H9 (cell line): Measurements from ENCODE around the gene APOL6. TPM values are rescaled to one million over a fixed set of nuclear protein-coding genes. Genes with fewer than 3 reads are reported as not detected.

Experiments
- DNase-seq: peaks from one replicate; pipeline ENCODE4 v3.0.0-alpha.2; 2017
- H2AFZ ChIP-seq: one replicate; pipeline ENCODE4 v1.6.1; 2013; ENCODE audit warnings: mild to moderate bottlenecking, low read length, control low read depth, moderate library complexity
- H2AK5ac ChIP-seq: 2 replicates; pipeline ENCODE4 v1.6.1; 2013; ENCODE audit warnings: low read length, control low read depth, mixed read lengths; ENCODE audit not compliant: insufficient read length
- H2BK120ac ChIP-seq: one replicate; pipeline ENCODE4 v1.6.1; 2013; ENCODE audit warnings: low read depth, mild to moderate bottlenecking, low read length, control low read depth, inconsistent platforms; ENCODE audit not compliant: poor library complexity, severe bottlenecking
- H2BK12ac ChIP-seq: 2 replicates; pipeline ENCODE4 v1.6.1; 2013; ENCODE audit warnings: low read length, control low read depth, mixed read lengths, low read depth; ENCODE audit not compliant: insufficient read length
- H2BK15ac ChIP-seq: 2 replicates; pipeline ENCODE4 v1.6.1; 2013; ENCODE audit warnings: low read depth, low read length, control low read depth
- H2BK20ac ChIP-seq: one replicate; pipeline ENCODE4 v1.6.1; 2013; ENCODE audit warnings: low read depth, mild to moderate bottlenecking, low read length, control low read depth, inconsistent platforms; ENCODE audit not compliant: poor library complexity, severe bottlenecking
- H2BK5ac ChIP-seq: 2 replicates; pipeline ENCODE4 v1.6.1; 2013; ENCODE audit warnings: low read length, control low read depth, mixed read lengths; ENCODE audit not compliant: insufficient read length
- H3K14ac ChIP-seq: 2 replicates; pipeline ENCODE4 v1.6.1; 2013; ENCODE audit warnings: low read length, control low read depth; ENCODE audit not compliant: insufficient read depth
- H3K18ac ChIP-seq: 2 replicates; pipeline ENCODE4 v1.6.1; 2013; ENCODE audit warnings: low read depth, mild to moderate bottlenecking, mixed read lengths, low read length, control low read depth; ENCODE audit not compliant: insufficient read length
- H3K23ac ChIP-seq: 2 replicates; pipeline ENCODE4 v1.6.1; 2013; ENCODE audit warnings: low read length, control low read depth, mixed read lengths, low read depth; ENCODE audit not compliant: insufficient read length
- H3K23me2 ChIP-seq: 2 replicates; pipeline ENCODE4 v1.6.1; 2013; ENCODE audit warnings: low read depth, mild to moderate bottlenecking, mixed read lengths, low read length, control low read depth; ENCODE audit not compliant: insufficient read length, poor library complexity, severe bottlenecking
- H3K27ac ChIP-seq: 2 replicates; pipeline ENCODE4 v1.5.1; 2013; ENCODE audit warnings: low read length, control low read depth, mixed read lengths, low read depth; ENCODE audit not compliant: insufficient read length
- H3K27me3 ChIP-seq: 2 replicates; pipeline ENCODE4 v1.6.1; 2013; ENCODE audit warnings: low read length, control low read depth, inconsistent platforms; ENCODE audit not compliant: insufficient read depth
- H3K4ac ChIP-seq: 2 replicates; pipeline ENCODE4 v1.6.1; 2013; ENCODE audit warnings: low read depth, mild to moderate bottlenecking, control low read depth, inconsistent platforms, low read length, moderate library complexity
- H3K4me1 ChIP-seq: 2 replicates; pipeline ENCODE4 v1.6.1; 2013; ENCODE audit warnings: low read length, control low read depth, inconsistent platforms; ENCODE audit not compliant: insufficient read depth
- H3K4me2 ChIP-seq: 2 replicates; pipeline ENCODE4 v1.6.1; 2013; ENCODE audit warnings: low read length, control low read depth, mixed read lengths; ENCODE audit not compliant: insufficient read length, insufficient read depth
- H3K56ac ChIP-seq: 2 replicates; pipeline ENCODE4 v1.6.1; 2013; ENCODE audit warnings: low read depth, mild to moderate bottlenecking, mixed read lengths, low read length, control low read depth; ENCODE audit not compliant: insufficient read length
- H3K79me1 ChIP-seq: 2 replicates; pipeline ENCODE4 v1.6.1; 2013; ENCODE audit warnings: low read depth, mild to moderate bottlenecking, moderate library complexity, low read length, control low read depth, inconsistent platforms; ENCODE audit not compliant: insufficient read depth, poor library complexity, severe bottlenecking
- H3K79me2 ChIP-seq: 2 replicates; pipeline ENCODE4 v1.6.1; 2013; ENCODE audit warnings: low read length, control low read depth, inconsistent platforms; ENCODE audit not compliant: insufficient read depth
- H3K9ac ChIP-seq: 2 replicates; pipeline ENCODE4 v1.6.1; 2013; ENCODE audit warnings: low read length, control low read depth, mixed read lengths; ENCODE audit not compliant: insufficient read length; ENCODE audit errors: extremely low read depth
- H3K9me3 ChIP-seq: one replicate; pipeline ENCODE4 v1.6.1; 2013; ENCODE audit warnings: low read depth, low read length, inconsistent platforms; ENCODE audit not compliant: control insufficient read depth
- H3T11ph ChIP-seq: one replicate; pipeline ENCODE4 v1.6.1; 2013; ENCODE audit warnings: mild to moderate bottlenecking, low read length, control low read depth, inconsistent platforms
- H4K20me1 ChIP-seq: one replicate; pipeline ENCODE4 v1.6.1; 2013; ENCODE audit not compliant: control insufficient read depth, insufficient read length, insufficient read depth
- H4K5ac ChIP-seq: 2 replicates; pipeline ENCODE4 v1.6.1; 2013; ENCODE audit warnings: low read depth, mild to moderate bottlenecking, mixed read lengths, low read length, control low read depth; ENCODE audit not compliant: insufficient read length
- H4K8ac ChIP-seq: replicated peaks from 2 replicates; pipeline ENCODE4 v1.6.1; 2013; ENCODE audit warnings: low read length, control low read depth, mixed read lengths, low read depth; ENCODE audit not compliant: insufficient read length
- H4K91ac ChIP-seq: 2 replicates; pipeline ENCODE4 v1.6.1; 2013; ENCODE audit warnings: low read depth, mild to moderate bottlenecking, moderate library complexity, mixed read lengths, low read length, control low read depth; ENCODE audit not compliant: insufficient read length
- H3K27ac Mint-ChIP-seq, 3 experiments: 2 replicates in 2 of 3; 3 replicates in 1 of 3; pipeline ENCODE4 v1.8.0; 2020 to 2021; ENCODE audit warnings: mixed read lengths in 3 of 3, mild to moderate bottlenecking in 1 of 3, moderate library complexity in 1 of 3
- H3K27me3 Mint-ChIP-seq: 2 replicates; pipeline ENCODE4 v1.8.0; 2021; ENCODE audit warnings: low read depth, mild to moderate bottlenecking, moderate library complexity, mixed read lengths
- H3K36me3 Mint-ChIP-seq, 3 experiments: 2 replicates in 2 of 3; 3 replicates in 1 of 3; pipeline ENCODE4 v1.8.0; 2020 to 2021; ENCODE audit warnings: low read depth in 3 of 3, mixed read lengths in 3 of 3; ENCODE audit not compliant: insufficient read depth in 1 of 3
- H3K4me1 Mint-ChIP-seq, 2 experiments: 2 replicates each; pipeline ENCODE4 v1.8.0; 2020; ENCODE audit warnings: mixed read lengths in 2 of 2
- H3K4me3 Mint-ChIP-seq, 2 experiments: 2 replicates in 1 of 2; 3 replicates in 1 of 2; pipeline ENCODE4 v1.8.0; 2020 to 2021; ENCODE audit warnings: mild to moderate bottlenecking in 2 of 2, mixed read lengths in 2 of 2, moderate library complexity in 1 of 2
- H3K9me3 Mint-ChIP-seq, 2 experiments: 2 replicates in 1 of 2; 3 replicates in 1 of 2; pipeline ENCODE4 v1.8.0; 2020; ENCODE audit warnings: mild to moderate bottlenecking in 2 of 2, mixed read lengths in 2 of 2, moderate library complexity in 1 of 2
- WGBS: extraction: QIAGEN DNeasy Blood & Tissue Kit; methylation state at CpG from one replicate; pipeline ENCODE4 v1.1.7; 2013; ENCODE audit warnings: missing lambda C conversion rate, low lambda C conversion rate, mixed read lengths; ENCODE audit not compliant: insufficient read length; ENCODE audit errors: extremely low coverage; 5-methylcytosine and 5-hydroxymethylcytosine counted together
- total RNA-seq: library from RNA; stranded (reverse); gene quantifications from 2 replicates; pipeline ENCODE4 v1.2.1, GENCODE V29; 2021
- TF ChIP-seq, protein P1 (sequence below): fragments of 200-600 bp; sonication (generic); conservative IDR thresholded peaks from 3 replicates; pipeline ENCODE4 v1.8.0; 2021; ENCODE audit warnings: antibody characterized with exemption, mild to moderate bottlenecking

The APOL6 gene
- total RNA-seq, 1 experiment from 2014 or later: 0.07 TPM

DNA sequence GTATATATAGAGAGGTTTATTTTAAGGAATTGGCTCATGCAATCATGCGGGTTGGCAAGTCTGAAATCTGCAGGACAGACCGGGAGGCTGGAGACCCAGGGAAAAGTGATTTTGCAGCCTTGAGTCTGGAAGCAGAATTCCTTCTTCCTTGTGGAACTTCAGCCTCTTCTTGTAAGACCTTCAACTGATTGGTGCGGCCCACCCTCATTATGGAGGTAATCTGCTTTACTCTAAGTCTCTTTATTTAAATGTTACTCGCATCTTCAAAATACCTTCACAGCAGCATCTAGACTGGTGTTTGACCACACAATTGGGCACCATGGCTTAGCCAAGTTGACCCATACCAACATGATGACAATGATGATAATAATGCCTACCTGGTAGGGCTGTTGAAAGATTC, 48.9 kb upstream of the APOL6 start:
- H3K4ac ChIP-seq: no peak overlapping the region
- H4K91ac ChIP-seq: no peak overlapping the region
- no peak overlapping the region for H3K18ac ChIP-seq
- no peaks in the 10 kb centered on the region for H3K23me2 ChIP-seq
- TF ChIP-seq, protein P1, sequence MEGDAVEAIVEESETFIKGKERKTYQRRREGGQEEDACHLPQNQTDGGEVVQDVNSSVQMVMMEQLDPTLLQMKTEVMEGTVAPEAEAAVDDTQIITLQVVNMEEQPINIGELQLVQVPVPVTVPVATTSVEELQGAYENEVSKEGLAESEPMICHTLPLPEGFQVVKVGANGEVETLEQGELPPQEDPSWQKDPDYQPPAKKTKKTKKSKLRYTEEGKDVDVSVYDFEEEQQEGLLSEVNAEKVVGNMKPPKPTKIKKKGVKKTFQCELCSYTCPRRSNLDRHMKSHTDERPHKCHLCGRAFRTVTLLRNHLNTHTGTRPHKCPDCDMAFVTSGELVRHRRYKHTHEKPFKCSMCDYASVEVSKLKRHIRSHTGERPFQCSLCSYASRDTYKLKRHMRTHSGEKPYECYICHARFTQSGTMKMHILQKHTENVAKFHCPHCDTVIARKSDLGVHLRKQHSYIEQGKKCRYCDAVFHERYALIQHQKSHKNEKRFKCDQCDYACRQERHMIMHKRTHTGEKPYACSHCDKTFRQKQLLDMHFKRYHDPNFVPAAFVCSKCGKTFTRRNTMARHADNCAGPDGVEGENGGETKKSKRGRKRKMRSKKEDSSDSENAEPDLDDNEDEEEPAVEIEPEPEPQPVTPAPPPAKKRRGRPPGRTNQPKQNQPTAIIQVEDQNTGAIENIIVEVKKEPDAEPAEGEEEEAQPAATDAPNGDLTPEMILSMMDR: no peak
- H3K9ac ChIP-seq: no peak overlapping the region
- no peak overlapping the region for H3K27ac ChIP-seq
- no peak overlapping the region for H2BK20ac ChIP-seq
- H3K14ac ChIP-seq: no peak overlapping the region
- no peak overlapping the region for H2BK120ac ChIP-seq
- no peaks in the 10 kb centered on the region for H3K9me3 Mint-ChIP-seq
- DNase-seq: no peak
- peaks cover 2 to 10% of the 10 kb centered on the region in 2 experiments; a peak in 3 of 4 replicates for H3K4me1 Mint-ChIP-seq
- H4K20me1 ChIP-seq: no peaks in the 10 kb centered on the region
- H2AFZ ChIP-seq: no peak overlapping the region
- whole genome bisulfite sequencing: no CpG with 5 or more reads among the region's 4 CpGs
- H3K56ac ChIP-seq: no peak overlapping the region
- no peak overlapping the region for H3K4me3 Mint-ChIP-seq
- no peak overlapping the region for H2AK5ac ChIP-seq
- no peaks in the 10 kb centered on the region for H3K9me3 ChIP-seq
- no peak overlapping the region for H3T11ph ChIP-seq
- H4K5ac ChIP-seq: no peak overlapping the region
- no peak overlapping the region for H3K27ac Mint-ChIP-seq
- H3K4me1 ChIP-seq: no peaks in the 10 kb centered on the region
- H3K79me1 ChIP-seq: no peaks in the 10 kb centered on the region
- H3K36me3 Mint-ChIP-seq: no peaks in the 10 kb centered on the region
- no peak overlapping the region for H3K4me2 ChIP-seq
- H3K23ac ChIP-seq: no peak overlapping the region
- H4K8ac ChIP-seq: no peak overlapping the region
- H3K27me3 ChIP-seq: no peaks in the 10 kb centered on the region
- no peak overlapping the region for H2BK12ac ChIP-seq
- H3K27me3 Mint-ChIP-seq: no peaks in the 10 kb centered on the region; the same call in 1 of the 2 replicates
- no peaks in the 10 kb centered on the region for H3K79me2 ChIP-seq
- H2BK5ac ChIP-seq: no peak overlapping the region
- no peak overlapping the region for H2BK15ac ChIP-seq
